ENCODE measurements around the gene TMEM238.

Gene TMEM238

GRCh38 chr19:55376241-55376933 is 7.7 kb downstream of the TMEM238 start, which contains the start of gene TMEM190:
TMEM190 (plus strand) TSS chr19:55376826; CDS start chr19:55376854, 28 bp downstream.
- DNase-seq = no peak

GRCh38 chr19:55373993-55374757 is 9.9 kb downstream of the TMEM238 start:
- DNase-seq = no peak

GRCh38 chr19:55373306-55373992 is 10.6 kb downstream of the TMEM238 start:
- no peak for DNase-seq

- no peak for DNase-seq
These were observed 11.6 kb downstream of the TMEM238 start for GRCh38 chr19:55372316-55373081.

GRCh38 chr19:55370305-55370988 is 13.6 kb downstream of the TMEM238 start, which contains the start of gene IL11:
IL11 (minus strand) TSS chr19:55370463; CDS start chr19:55370310, 153 bp downstream.
- no peak for DNase-seq

GRCh38 chr19:55369653-55370304 is 14.3 kb downstream of the TMEM238 start:
- no peak for DNase-seq

- DNase-seq = no peak
These were observed 15.2 kb downstream of the TMEM238 start for GRCh38 chr19:55368701-55369563.

- DNase-seq = no peak
These were observed 16.0 kb downstream of the TMEM238 start for GRCh38 chr19:55368106-55368505.

GRCh38 chr19:55366790-55367189 is 17.3 kb downstream of the TMEM238 start:
- DNase-seq = no peak

GRCh38 chr19:55365964-55366363 is 18.1 kb downstream of the TMEM238 start:
- DNase-seq = no peak

GRCh38 chr19:55365245-55365644 is 18.8 kb downstream of the TMEM238 start:
- DNase-seq = no peak

- no peak for DNase-seq
These were observed 20.9 kb downstream of the TMEM238 start, which contains the start of gene GARIN5B for GRCh38 chr19:55362990-55363716. GARIN5B (minus strand) TSS chr19:55363260; CDS start chr19:55363066, 194 bp downstream.

- no peak for DNase-seq
These were observed 21.7 kb downstream of the TMEM238 start for GRCh38 chr19:55362174-55362989.

- DNase-seq = no peak
These were observed 23.2 kb downstream of the TMEM238 start for GRCh38 chr19:55360902-55361301.

- peak; percentile 19 for DNase-seq
These were observed 24.9 kb downstream of the TMEM238 start for GRCh38 chr19:55358943-55359908.

- no peak for DNase-seq
These were observed 25.6 kb downstream of the TMEM238 start for GRCh38 chr19:55358493-55358892.

GRCh38 chr19:55355213-55355821 is 28.8 kb downstream of the TMEM238 start:
- no peak for DNase-seq

All from DMS153 (cell line).